ENCODE data around the gene OAS2. TPM values are rescaled to one million over a fixed set of nuclear protein-coding genes. Genes with fewer than 3 reads are reported as not detected.
A peak's percentile ranks its signal among the peaks of the same experiment; 100 is the strongest.

OAS2 gene
- total and polyA plus RNA-seq, 9 of the 15 experiments (the other 6 are each of a cell fraction or from before 2014, with no cell fraction given), result 0.13 to 0.85 TPM; not detected in 7

DNA sequence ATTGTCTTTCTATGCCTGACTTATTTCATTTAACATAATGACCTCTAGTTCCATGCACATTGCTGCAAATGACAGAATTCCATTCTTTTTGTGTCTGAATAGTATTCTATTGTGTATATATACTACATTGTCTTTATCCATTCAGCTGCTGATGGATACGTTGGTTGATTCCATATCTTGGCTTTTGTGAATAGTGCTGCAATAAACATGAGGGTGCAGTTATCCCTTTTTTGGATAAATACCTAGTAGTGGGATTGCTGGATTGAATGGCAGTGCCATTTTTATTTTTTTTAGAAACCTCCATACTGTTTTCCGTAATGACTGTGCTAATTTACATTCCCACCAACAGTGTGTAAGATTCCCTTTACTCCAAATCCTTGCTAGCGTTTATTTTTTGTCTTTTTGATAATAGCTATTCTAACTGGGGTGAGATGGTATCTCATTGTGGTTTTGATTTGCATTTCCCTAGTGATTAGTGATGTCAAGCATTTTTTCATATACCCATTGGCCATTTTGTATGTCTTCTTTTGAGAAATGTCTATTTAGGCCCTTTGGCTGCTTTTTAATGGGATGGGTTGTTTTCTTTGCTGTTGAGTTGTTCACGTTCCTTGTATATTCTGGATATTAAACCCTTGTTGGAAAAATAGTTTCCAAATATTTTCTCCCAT is 2.3 kb downstream of the OAS2 start:
- FAIRE-seq, result no peak

DNA sequence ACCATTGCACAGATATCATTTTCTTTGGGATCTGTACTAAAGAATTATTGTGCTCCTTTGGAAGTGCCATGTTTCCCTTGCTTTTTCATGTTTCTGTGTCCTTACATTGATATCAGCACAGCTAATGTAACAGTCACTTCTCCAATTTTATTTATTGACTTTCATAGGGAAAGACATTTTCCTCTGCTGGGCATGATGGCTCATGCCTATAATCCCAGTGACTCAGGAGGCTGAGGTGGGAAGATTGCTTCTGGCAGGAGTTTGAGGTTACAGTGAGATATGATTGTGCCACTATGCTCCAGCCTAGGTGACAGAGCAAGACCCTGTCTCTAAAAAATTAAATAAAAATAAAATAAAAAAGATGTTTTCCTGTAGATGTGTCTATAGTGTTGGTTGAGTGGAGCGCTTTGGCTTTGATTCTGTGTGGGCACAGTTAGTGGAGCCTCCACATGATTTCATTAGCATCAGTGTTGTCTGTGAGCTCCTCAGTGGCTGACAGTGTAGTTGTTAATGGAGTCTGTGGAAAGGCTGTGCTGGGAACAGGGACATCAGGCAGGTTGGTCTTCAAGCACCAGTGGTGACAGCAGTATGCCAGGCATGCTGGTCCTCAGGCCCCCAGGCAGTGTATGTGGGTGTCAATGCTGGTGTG is 7.4 kb downstream of the OAS2 start:
- H3K4me2 ChIP-seq (ENCODE audit: insufficient read depth, low read length), result no peak overlapping the region
- no peaks in the 10 kb centered on the region for H3K79me2 ChIP-seq (ENCODE audit: control insufficient read depth, insufficient read depth, low read length)
- ATAC-seq (no peak), DNase-seq (ENCODE audit: extremely low read depth in 1 of 4, low spot score in 3 of 4) (no peak), FAIRE-seq (no peak)
- ChIA-PET CTCF (ENCODE audit: low intra/inter-chr PET ratio) (no interaction called here), POLR2A (no interaction called here)
- H2AFZ ChIP-seq (ENCODE audit: low read depth, low read length), result no peak overlapping the region
- H3K4me1 ChIP-seq (replicated peaks in 1 of 2; ENCODE audit: control insufficient read depth in 2 of 2, insufficient read depth in 2 of 2, low read length in 2 of 2), result no peaks in the 10 kb centered on the region
- H3K36me3 ChIP-seq (ENCODE audit: control insufficient read depth, insufficient read depth, low read length), result no peaks in the 10 kb centered on the region
- no peaks in the 10 kb centered on the region for H4K20me1 ChIP-seq (replicated peaks; ENCODE audit: control insufficient read depth, insufficient read depth, low read length)
- no TSS peak for BruUV-seq (replicated peaks)
- no peaks in the 10 kb centered on the region for H3K9me3 ChIP-seq (replicated peaks; ENCODE audit: control insufficient read depth, insufficient read depth, low read depth, low read length)
- in situ Hi-C loops (cut with MboI), result no loop called here
- H3K9ac ChIP-seq (ENCODE audit: insufficient read depth in 1 of 2, low read depth in 2 of 2, low read length in 2 of 2), result no peak overlapping the region
- H3K9me1 ChIP-seq (ENCODE audit: control insufficient read depth, insufficient read depth, low read length), result no peaks in the 10 kb centered on the region
- TF ChIP-seq NFIX (CRISPR knock-in tag; IDR thresholded peaks at IDR 0.05; ENCODE audit: low read depth) (no peak), ZNF586 (CRISPR knock-in tag; conservative IDR thresholded peaks at IDR 0.05) (no peak), NRF1 (conservative IDR thresholded peaks at IDR 0.05 in 1 of 2, IDR thresholded peaks at IDR 0.05 in 1 of 2) (no peak), TOE1 (IDR thresholded peaks at IDR 0.05; ENCODE audit: borderline replicate concordance) (no peak), TOE1 (CRISPR knock-in tag; IDR thresholded peaks at IDR 0.05; ENCODE audit: borderline replicate concordance, low read depth) (no peak)
- H3K27ac ChIP-seq (ENCODE audit: extremely low read depth, low read depth, low read length), result no peak overlapping the region
- intact Hi-C loops (cut with micrococcal nuclease), result no loop called here
- peaks cover 0 to 8% of the 10 kb centered on the region in 2 experiments; a peak in 2 of 5 replicates for H3K27me3 ChIP-seq (ENCODE audit: control insufficient read depth in 2 of 2, insufficient read depth in 2 of 2, low read length in 2 of 2)
- 20% methylated on average over 1 of the region's 1 CpG for WGBS (ENCODE audit: insufficient coverage, low coverage, missing lambda C conversion rate)
- H3K4me3 ChIP-seq, result no peak overlapping the region

More for the DNA sequence above, 2.3 kb downstream of the OAS2 start:
- 0 out of 2 replicates have a peak, but pooled peaks cover 3% of the 10 kb centered on the region for H4K20me1 ChIP-seq (replicated peaks; ENCODE audit: control insufficient read depth, insufficient read depth, low read length)
- no peaks in the 10 kb centered on the region for H3K9me1 ChIP-seq (ENCODE audit: control insufficient read depth, insufficient read depth, low read length)
- peaks cover 3 to 18% of the 10 kb centered on the region in 2 experiments; a peak in 4 of 5 replicates for H3K27me3 ChIP-seq (ENCODE audit: control insufficient read depth in 2 of 2, insufficient read depth in 2 of 2, low read length in 2 of 2)
- ATAC-seq, result no peak
- TF ChIP-seq RFX5 (IDR thresholded peaks at IDR 0.05; ENCODE audit: low read depth, low read length) (peak; percentile 31; the same call in 1 of the 2 replicates), NR2C1 (IDR thresholded peaks at IDR 0.05) (no peak), NR2C1 (tag; IDR thresholded peaks at IDR 0.05) (no peak)
- BruUV-seq (replicated peaks), result no TSS peak
- H3K27ac ChIP-seq (ENCODE audit: extremely low read depth, low read depth, low read length), result no peak overlapping the region
- no peak overlapping the region for H3K4me3 ChIP-seq
- POLR2A ChIA-PET, result no interaction called here
- no peak overlapping the region for H3K9ac ChIP-seq (ENCODE audit: insufficient read depth in 1 of 2, low read depth in 2 of 2, low read length in 2 of 2)
- intact Hi-C loops (cut with micrococcal nuclease), result no loop called here
- H3K9me3 ChIP-seq (replicated peaks; ENCODE audit: control insufficient read depth, insufficient read depth, low read depth, low read length), result no peaks in the 10 kb centered on the region
- no peaks in the 10 kb centered on the region for H3K79me2 ChIP-seq (ENCODE audit: control insufficient read depth, insufficient read depth, low read length)
- H3K4me1 ChIP-seq (replicated peaks in 1 of 2; ENCODE audit: control insufficient read depth in 2 of 2, insufficient read depth in 2 of 2, low read length in 2 of 2), result no peaks in the 10 kb centered on the region; a peak in 1 of 5 replicates
- H3K4me2 ChIP-seq (ENCODE audit: insufficient read depth, low read length), result no peak overlapping the region
- H3K36me3 ChIP-seq (ENCODE audit: control insufficient read depth, insufficient read depth, low read length), result no peaks in the 10 kb centered on the region
- H2AFZ ChIP-seq (ENCODE audit: low read depth, low read length), result no peak overlapping the region
- DNase-seq (ENCODE audit: extremely low read depth in 1 of 4, low spot score in 3 of 4), result no peak
- 0% methylated on average over 4 of the region's 4 CpGs for WGBS (ENCODE audit: insufficient coverage, low coverage, missing lambda C conversion rate)
- CTCF ChIA-PET (ENCODE audit: low intra/inter-chr PET ratio), result no interaction called here
- in situ Hi-C loops (cut with MboI), result no loop called here
